Testis (tissue), 3 donors: ENCODE data around the gene PRKG1. TPM values are rescaled to one million over a fixed set of nuclear protein-coding genes. Genes with fewer than 3 reads are reported as not detected.

Experiments
- DNase-seq: peaks from one replicate; pipeline ENCODE4 v3.0.0-alpha.2; 2019
- H3K27ac ChIP-seq, 2 donors: fragments of 200-600 bp; sonication (generic); one replicate each; pipeline ENCODE4 v1.5.1; 2019
- H3K27me3 ChIP-seq: fragments of 200-600 bp; sonication (generic); one replicate; pipeline ENCODE4 v1.5.1; 2019
- H3K36me3 ChIP-seq: fragments of 200-600 bp; sonication (generic); one replicate; pipeline ENCODE4 v1.5.1; 2017; ENCODE audit warnings: low read depth; ENCODE audit errors: missing control alignments
- H3K4me1 ChIP-seq: fragments of 200-600 bp; sonication (generic); one replicate; pipeline ENCODE4 v1.5.1; 2019
- H3K4me3 ChIP-seq, 2 donors: fragments of 200-600 bp; sonication (generic); one replicate each; pipeline ENCODE4 v1.5.1; 2017 to 2019
- H3K9me3 ChIP-seq: fragments of 200-600 bp; sonication (generic); one replicate; pipeline ENCODE4 v1.5.1; 2017
- POLR2A ChIP-seq: fragments of 450-650 bp; IDR thresholded peaks from one replicate; pipeline ENCODE4 v1.6.1; 2017; ENCODE audit warnings: antibody characterized with exemption, mild to moderate bottlenecking, moderate library complexity
- WGBS, 2 donors: methylation state at CpG; one replicate each; pipeline ENCODE4 v1.1.5; 2018; 5-methylcytosine and 5-hydroxymethylcytosine counted together
- intact Hi-C: fragments of 100-400 bp; cut with DNase I; formaldehyde crosslinking; loops from one replicate; pipeline ENCODE4 v1.15.1; 2023; ENCODE audit warnings: low total_unique reads
- polyA plus RNA-seq: library from polyadenylated mRNA; stranded (reverse); fragments of 350-450 nt; fragmentation: Illumina TruSeq; extraction: RNeasy Lipid Tissue Mini Kit (QIAGEN cat#74804); gene quantifications from one replicate; pipeline ENCODE4 v1.2.3, GENCODE V29; 2014; ENCODE audit warnings: low read depth, low replicate concordance; ENCODE audit not compliant: insufficient read depth
- total RNA-seq, 2 donors: library from RNA; depleted of rRNA; stranded (reverse); fragments of >200 nt; gene quantifications; one replicate each; pipeline ENCODE4 v1.2.3, GENCODE V29; 2016
- TF ChIP-seq, protein P1 (sequence below), 3 experiments: fragments of 450-650 bp in 2 of 3; fragments of 200-600 bp in 1 of 3; sonication (generic) in 1 of 3; IDR thresholded peaks; one replicate each; pipeline ENCODE4 v1.5.1; 2016 to 2019; ENCODE audit warnings: antibody characterized with exemption in 3 of 3, mild to moderate bottlenecking in 2 of 3, moderate library complexity in 1 of 3

The PRKG1 gene
- total and polyA plus RNA-seq, 3 donors from 2014 or later, result 6.3 to 15.3 (median 12.5) TPM

GRCh38 chr10:51117794-51118193 is 43.5 kb downstream of the PRKG1 start:
- Histone ChIP-seq H3K27ac (no peak overlapping the region), H3K4me3 (no peak overlapping the region), H3K36me3 (no peaks in the 10 kb centered on the region), H3K27me3 (no peaks in the 10 kb centered on the region), H3K9me3 (no peaks in the 10 kb centered on the region), H3K4me1 (no peaks in the 10 kb centered on the region)
- WGBS, 2 donors, result 56 to 62% methylated on average over 1 of the region's 1 CpG
- intact Hi-C loops, result no loop called here
- TF ChIP-seq, protein P1, sequence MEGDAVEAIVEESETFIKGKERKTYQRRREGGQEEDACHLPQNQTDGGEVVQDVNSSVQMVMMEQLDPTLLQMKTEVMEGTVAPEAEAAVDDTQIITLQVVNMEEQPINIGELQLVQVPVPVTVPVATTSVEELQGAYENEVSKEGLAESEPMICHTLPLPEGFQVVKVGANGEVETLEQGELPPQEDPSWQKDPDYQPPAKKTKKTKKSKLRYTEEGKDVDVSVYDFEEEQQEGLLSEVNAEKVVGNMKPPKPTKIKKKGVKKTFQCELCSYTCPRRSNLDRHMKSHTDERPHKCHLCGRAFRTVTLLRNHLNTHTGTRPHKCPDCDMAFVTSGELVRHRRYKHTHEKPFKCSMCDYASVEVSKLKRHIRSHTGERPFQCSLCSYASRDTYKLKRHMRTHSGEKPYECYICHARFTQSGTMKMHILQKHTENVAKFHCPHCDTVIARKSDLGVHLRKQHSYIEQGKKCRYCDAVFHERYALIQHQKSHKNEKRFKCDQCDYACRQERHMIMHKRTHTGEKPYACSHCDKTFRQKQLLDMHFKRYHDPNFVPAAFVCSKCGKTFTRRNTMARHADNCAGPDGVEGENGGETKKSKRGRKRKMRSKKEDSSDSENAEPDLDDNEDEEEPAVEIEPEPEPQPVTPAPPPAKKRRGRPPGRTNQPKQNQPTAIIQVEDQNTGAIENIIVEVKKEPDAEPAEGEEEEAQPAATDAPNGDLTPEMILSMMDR (IDR thresholded peaks at IDR 0.05), result no peak
- TF ChIP-seq POLR2A, result no peak
- DNase-seq, result no peak

DNA sequence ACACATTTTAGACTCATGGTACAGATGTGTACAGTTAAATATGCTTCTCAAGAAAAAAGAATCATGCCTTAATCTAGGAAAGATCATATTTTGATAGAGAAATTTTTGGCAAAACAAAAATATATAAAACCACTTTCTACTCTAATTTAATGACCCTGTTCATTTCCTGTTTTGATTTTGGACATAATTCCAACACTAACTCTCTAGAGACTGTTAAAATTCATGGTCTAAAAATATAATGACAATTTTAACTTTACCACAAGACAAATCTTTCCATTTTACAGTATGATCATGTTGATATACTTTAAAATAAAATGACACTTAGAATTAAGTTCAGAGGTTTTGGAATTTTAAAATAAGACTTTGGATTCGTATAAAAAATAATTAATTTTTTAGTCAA is 45.2 kb downstream of the PRKG1 start:
- H3K36me3 ChIP-seq, result no peaks in the 10 kb centered on the region
- H3K9me3 ChIP-seq, result no peaks in the 10 kb centered on the region
- no peak for DNase-seq
- TF ChIP-seq, protein P1 (IDR thresholded peaks at IDR 0.05), result no peak
- TF ChIP-seq POLR2A, result no peak
- intact Hi-C loops, result no loop called here
- WGBS, 2 donors, result 85 to 87% methylated on average over 1 of the region's 1 CpG
- H3K27ac ChIP-seq, result no peak overlapping the region
- no peaks in the 10 kb centered on the region for H3K27me3 ChIP-seq
- no peak overlapping the region for H3K4me3 ChIP-seq
- H3K4me1 ChIP-seq, result no peaks in the 10 kb centered on the region

DNA sequence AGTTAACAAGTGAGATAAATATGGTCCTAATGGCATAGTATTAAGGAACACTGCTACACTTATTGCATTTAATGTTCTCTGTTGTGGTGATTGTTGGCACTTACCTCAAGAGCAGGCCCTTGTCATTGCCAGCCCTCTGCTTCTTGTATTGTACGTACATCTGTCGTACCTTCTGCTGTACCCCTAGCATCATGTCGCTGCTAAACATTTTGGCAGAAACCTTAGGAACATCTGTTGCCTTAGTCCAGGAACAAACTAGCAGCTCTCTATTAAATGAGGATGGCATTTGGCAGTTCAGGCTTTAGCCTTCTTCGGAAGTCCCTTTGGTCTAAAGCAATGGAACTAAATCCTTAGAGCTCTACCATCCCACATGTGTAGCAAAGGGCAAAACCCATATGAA is 47.6 kb downstream of the PRKG1 start:
- WGBS, 2 donors, result 94 to 95% methylated on average over 4 of the region's 4 CpGs
- DNase-seq, result no peak
- TF ChIP-seq, protein P1 (IDR thresholded peaks at IDR 0.05), result no peak
- TF ChIP-seq POLR2A, result no peak
- no peak overlapping the region for H3K27ac ChIP-seq
- H3K4me3 ChIP-seq, result no peak overlapping the region
- no peaks in the 10 kb centered on the region for H3K36me3 ChIP-seq
- H3K9me3 ChIP-seq, result no peaks in the 10 kb centered on the region
- H3K4me1 ChIP-seq, result no peaks in the 10 kb centered on the region
- H3K27me3 ChIP-seq, result no peaks in the 10 kb centered on the region
- intact Hi-C loops, result no loop called here

GRCh38 chr10:51124852-51125251 is 50.6 kb downstream of the PRKG1 start:
- no peaks in the 10 kb centered on the region for H3K27me3 ChIP-seq
- no peak overlapping the region for H3K4me3 ChIP-seq
- no peak overlapping the region for H3K27ac ChIP-seq
- TF ChIP-seq POLR2A, result no peak
- TF ChIP-seq, protein P1 (IDR thresholded peaks at IDR 0.05), result no peak
- no peaks in the 10 kb centered on the region for H3K4me1 ChIP-seq
- no peaks in the 10 kb centered on the region for H3K9me3 ChIP-seq
- no peak for DNase-seq
- no peaks in the 10 kb centered on the region for H3K36me3 ChIP-seq
- intact Hi-C loops, result no loop called here
- WGBS, 2 donors, result 93 to 94% methylated on average over 1 of the region's 1 CpG

GRCh38 chr10:51125518-51125917 is 51.2 kb downstream of the PRKG1 start:
- Histone ChIP-seq H3K27me3 (no peaks in the 10 kb centered on the region), H3K36me3 (no peaks in the 10 kb centered on the region), H3K27ac (no peak overlapping the region), H3K4me3 (no peak overlapping the region), H3K4me1 (no peaks in the 10 kb centered on the region), H3K9me3 (no peaks in the 10 kb centered on the region)
- TF ChIP-seq POLR2A, result no peak
- TF ChIP-seq, protein P1 (IDR thresholded peaks at IDR 0.05), result no peak
- 91 to 96% methylated on average over 2 of the region's 2 CpGs for WGBS, 2 donors
- intact Hi-C loops, result no loop called here
- DNase-seq, result no peak
